LNCAP (cell line): Measurements from ENCODE around the gene C9orf72.

ENCODE experiments used
- TF ChIP-seq, protein P1 (sequence below): fragments of 450-650 bp; IDR thresholded peaks from 2 replicates; pipeline ENCODE4 v1.5.1; 2017; ENCODE audit warnings: mild to moderate bottlenecking

C9orf72 gene

DNA sequence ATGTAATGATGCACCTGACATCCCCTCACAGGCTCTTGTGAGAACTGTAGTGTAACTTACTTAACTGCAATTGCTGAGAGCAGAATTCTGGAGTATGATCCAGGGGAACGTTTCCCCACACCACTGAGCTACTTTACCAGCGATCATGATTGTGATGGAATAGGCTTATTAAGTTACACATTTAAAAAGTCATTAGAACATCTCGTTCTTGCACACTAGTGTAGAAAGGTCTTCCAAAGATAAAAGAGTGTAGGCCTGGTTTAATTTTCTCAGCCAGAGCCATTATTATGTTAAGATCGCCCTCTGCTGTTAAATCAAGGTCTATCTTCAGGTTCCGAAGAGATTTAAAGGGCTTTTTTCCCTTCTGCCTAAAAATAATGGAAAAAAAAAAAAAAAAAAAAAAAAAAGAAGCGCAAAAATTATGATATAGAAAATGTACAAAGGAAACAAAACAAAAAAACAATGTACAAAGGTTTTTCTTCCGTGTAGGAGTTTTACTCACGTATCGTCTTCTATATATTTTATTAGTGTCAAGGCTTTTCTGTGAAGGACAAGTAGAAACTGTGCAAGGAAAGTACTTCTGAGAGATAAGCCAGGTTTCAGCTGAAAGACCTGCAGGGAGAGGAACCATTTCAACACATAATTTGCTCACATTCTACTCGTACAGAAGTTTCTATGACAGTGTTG is 25.1 kb downstream of the C9orf72 start:
- TF ChIP-seq, protein P1, sequence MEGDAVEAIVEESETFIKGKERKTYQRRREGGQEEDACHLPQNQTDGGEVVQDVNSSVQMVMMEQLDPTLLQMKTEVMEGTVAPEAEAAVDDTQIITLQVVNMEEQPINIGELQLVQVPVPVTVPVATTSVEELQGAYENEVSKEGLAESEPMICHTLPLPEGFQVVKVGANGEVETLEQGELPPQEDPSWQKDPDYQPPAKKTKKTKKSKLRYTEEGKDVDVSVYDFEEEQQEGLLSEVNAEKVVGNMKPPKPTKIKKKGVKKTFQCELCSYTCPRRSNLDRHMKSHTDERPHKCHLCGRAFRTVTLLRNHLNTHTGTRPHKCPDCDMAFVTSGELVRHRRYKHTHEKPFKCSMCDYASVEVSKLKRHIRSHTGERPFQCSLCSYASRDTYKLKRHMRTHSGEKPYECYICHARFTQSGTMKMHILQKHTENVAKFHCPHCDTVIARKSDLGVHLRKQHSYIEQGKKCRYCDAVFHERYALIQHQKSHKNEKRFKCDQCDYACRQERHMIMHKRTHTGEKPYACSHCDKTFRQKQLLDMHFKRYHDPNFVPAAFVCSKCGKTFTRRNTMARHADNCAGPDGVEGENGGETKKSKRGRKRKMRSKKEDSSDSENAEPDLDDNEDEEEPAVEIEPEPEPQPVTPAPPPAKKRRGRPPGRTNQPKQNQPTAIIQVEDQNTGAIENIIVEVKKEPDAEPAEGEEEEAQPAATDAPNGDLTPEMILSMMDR: peak; percentile 48

DNA sequence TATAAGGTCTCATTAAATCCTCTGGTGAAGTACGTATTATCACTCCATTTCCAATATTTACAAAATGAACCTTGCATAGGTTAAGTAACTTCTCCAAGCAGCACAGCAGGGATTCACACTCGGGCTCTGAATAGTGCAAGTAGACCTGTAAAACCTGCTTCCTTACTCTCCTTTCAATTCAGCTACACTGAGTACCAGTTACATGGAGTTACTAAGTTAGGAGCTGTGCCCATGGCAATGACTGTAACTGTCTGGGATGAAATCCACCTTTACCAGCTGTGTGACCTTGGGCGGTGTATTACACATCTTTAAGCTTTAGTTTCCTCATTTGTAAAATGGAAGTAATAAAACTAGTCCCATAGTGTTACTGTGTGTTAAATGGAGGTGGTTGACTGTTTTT is 27.8 kb downstream of the C9orf72 start:
- TF ChIP-seq, protein P1: no peak

DNA sequence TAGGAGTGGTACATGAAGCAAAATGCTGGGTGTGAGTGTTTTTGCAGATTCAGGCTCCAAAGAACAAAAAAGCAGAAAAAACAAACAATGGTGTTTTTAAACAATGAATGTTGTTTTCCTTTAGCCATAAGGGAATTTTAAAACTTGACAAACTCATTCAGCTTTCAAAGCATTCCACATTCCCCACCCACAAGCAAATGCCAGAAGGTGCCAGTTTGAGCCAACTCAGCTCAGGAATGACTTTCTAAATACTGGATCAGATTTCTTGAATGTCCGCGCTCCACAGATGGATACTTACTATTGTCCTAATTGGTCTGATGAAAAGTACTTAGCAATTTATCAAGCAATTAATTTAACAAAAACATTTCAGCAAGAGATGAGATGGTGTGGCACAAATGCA is 30.8 kb downstream of the C9orf72 start:
- TF ChIP-seq, protein P1: no peak

DNA sequence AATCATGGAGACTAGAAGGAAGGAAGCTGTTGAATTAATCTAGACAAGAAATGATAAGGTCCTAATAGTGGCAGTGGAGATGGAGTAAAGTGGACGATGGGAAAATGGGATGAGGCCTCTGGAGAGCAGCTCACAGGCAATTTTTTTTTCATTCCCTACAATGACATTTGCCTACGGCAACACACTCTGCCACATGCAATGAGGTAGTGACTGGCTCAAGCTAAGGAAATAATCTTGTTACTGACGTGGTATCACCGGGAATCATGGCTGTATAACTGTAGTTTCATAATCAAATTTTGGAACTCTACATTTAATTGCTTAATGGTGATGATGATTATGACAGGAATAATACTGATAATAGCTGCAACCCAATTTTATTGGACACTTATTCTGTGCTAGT is 31.5 kb downstream of the C9orf72 start:
- TF ChIP-seq, protein P1: no peak

DNA sequence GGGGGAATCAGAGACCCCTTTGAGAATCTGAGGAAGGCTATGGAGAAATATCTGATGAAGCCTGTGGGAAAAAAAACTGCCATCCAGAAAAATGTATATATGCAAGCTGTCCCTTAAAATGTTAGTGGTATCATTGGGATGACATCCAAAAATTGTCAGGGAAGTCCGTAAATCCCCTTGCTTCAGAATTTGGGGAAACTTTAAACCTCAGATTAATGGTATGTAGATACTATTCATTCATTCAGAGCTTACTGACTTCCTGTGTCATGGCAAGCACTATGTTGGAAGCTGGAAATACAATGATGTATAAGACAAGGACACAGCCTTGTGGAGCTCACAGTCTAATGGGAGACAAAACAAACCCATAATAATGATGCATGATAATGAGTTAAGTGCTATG is 32.8 kb downstream of the C9orf72 start:
- TF ChIP-seq, protein P1: no peak

DNA sequence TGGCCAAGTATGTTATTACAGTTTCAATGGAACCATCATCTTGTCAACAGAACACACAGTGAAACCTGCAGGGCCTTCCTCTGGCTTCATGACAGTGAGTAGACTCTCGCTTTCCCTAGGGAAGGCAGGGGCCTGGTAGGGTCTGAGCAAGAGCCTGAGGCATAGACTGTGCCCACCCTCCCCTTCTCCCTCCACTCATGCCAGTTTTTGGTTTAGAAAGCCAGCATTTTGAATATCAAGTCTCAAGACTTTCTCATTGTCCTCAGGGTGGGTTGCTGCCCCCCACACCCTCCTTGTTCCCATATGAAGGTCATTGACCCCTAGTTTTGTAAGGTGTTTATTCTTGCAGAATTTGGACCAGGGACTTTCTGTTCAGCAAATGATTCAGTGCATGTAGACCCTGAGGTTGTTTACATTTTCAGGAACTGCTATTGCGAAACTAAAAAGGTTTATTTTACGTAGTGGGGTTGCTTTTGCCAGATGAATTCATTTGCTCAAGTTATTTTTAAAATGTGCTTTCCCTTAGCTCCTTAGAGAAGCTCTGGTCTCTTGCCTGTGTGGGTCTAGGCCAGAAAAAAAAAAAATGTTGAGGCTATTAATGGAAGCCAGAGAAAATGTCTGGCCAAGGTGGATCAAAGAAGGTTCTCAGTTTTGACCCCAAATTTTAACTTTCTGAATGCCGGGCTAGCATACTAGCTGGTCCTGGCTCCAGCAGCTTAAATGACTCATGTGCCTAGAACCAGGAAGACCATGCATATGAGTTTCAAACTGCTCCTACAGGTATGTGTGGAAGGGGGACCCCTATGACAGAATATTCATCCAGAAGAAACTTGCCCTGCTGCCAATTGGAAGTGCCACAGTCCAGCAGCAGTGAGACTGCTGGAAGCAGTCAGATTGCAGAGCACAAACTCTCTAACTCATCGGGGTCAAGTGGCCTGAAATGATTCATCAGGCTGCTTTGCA is 33.5 kb downstream of the C9orf72 start:
- TF ChIP-seq, protein P1: no peak

DNA sequence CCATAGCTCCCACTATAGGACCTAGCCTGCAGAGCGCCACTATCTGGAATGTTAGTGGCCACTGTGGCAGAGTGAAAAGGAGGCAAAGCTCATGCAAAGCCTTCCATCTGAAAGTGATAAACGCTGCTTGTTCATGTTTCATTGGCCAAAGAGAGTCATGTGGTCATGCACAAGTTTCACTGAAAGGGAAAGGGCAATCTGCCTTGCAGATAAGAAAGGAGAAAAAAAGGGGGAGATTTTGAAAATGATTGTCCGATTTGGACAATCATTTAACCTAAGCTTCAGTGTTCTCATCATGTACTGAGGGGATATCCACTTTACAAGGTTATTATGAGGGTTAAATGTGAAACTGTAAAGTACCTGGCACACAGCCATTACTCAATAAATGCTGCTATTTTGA is 34.6 kb downstream of the C9orf72 start:
- TF ChIP-seq, protein P1: no peak
